Panc1 (cell line): ENCODE data around the gene DOK6. TPM values are rescaled to one million over a fixed set of nuclear protein-coding genes. Genes with fewer than 3 reads are reported as not detected.

Experiments used
- ATAC-seq: fragments of 200-7000 bp; cut with Tn5 transposase; 2 replicates; pipeline ENCODE4 v1.9.1; 2020; ENCODE audit warnings: mild to moderate bottlenecking, moderate library complexity
- BruUV-seq: library from RNA; stranded (reverse); fragments of 400-500 nt; replicated peaks from 2 replicates; lab custom pipeline; 2021; lab: Mats Ljungman, UMichigan
- CTCF ChIA-PET: fragments of 300-600 bp; sonication (Branson Sonifier 250); formaldehyde crosslinking; loops from one replicate; lab custom pipeline; 2022; ENCODE audit warnings: antibody characterized with exemption; lab: Charles Lee
- POLR2A ChIA-PET: fragments of 300-600 bp; sonication (Branson Sonifier 250); formaldehyde crosslinking; loops from one replicate; lab custom pipeline; 2022; ENCODE audit warnings: antibody characterized with exemption; lab: Charles Lee
- DNase-seq: peaks from one replicate; pipeline ENCODE4 v3.0.0-alpha.2; 2010; ENCODE audit warnings: low read depth, low spot score
- H3K27ac ChIP-seq: 2 replicates; pipeline ENCODE4 v1.5.1; 2011; ENCODE audit warnings: mild to moderate bottlenecking, low read length, inconsistent platforms
- H3K27me3 ChIP-seq: fragments of 200-500 bp; sonication (Bioruptor generic); 2 replicates; pipeline ENCODE4 v1.6.0; 2014; ENCODE audit warnings: low read length, inconsistent platforms; ENCODE audit not compliant: control insufficient read depth, insufficient read depth
- H3K36me3 ChIP-seq: fragments of 200-500 bp; sonication (Bioruptor generic); 2 replicates; pipeline ENCODE4 v1.5.1; 2014; ENCODE audit warnings: inconsistent platforms, mild to moderate bottlenecking, low read length, moderate library complexity; ENCODE audit not compliant: control insufficient read depth, insufficient read depth
- H3K4me1 ChIP-seq: 2 replicates; pipeline ENCODE4 v1.5.1; 2011; ENCODE audit warnings: inconsistent platforms, mild to moderate bottlenecking, low read length, moderate library complexity; ENCODE audit not compliant: control insufficient read depth, insufficient read depth
- H3K4me3 ChIP-seq, 2 experiments: 2 replicates each; pipeline ENCODE4 v1.5.1; 2011 to 2012; ENCODE audit warnings: low read depth in 2 of 2, low read length in 2 of 2, mild to moderate bottlenecking in 2 of 2, inconsistent platforms in 1 of 2, moderate library complexity in 1 of 2
- H3K9me3 ChIP-seq: fragments of 200-500 bp; sonication (Bioruptor generic); 2 replicates; pipeline ENCODE4 v1.5.1; 2014; ENCODE audit warnings: low read depth, mild to moderate bottlenecking, inconsistent platforms, low read length, moderate library complexity; ENCODE audit not compliant: control insufficient read depth, insufficient read depth
- SIN3A ChIP-seq: IDR thresholded peaks from 2 replicates; pipeline ENCODE4 v1.6.1; 2012; ENCODE audit warnings: low read depth, mild to moderate bottlenecking, low read length, moderate library complexity, borderline replicate concordance; ENCODE audit not compliant: insufficient read depth
- in situ Hi-C: cut with HindIII; loops from 2 replicates; pipeline ENCODE4 v1.10.0; 2016; ENCODE audit warnings: low sequenced_read_pairs, low pct_unique_long_range_greater_than_20kb
- intact Hi-C: fragments of 100-400 bp; cut with micrococcal nuclease; formaldehyde crosslinking; loops from one replicate; pipeline ENCODE4 v1.10.0; 2022; ENCODE audit not compliant: unreplicated experiment
- total RNA-seq: library from RNA; stranded (reverse); gene quantifications from one replicate; pipeline ENCODE4 v1.2.1, GENCODE V29; 2021; ENCODE audit not compliant: unreplicated experiment

Gene DOK6
- total RNA-seq, 1 experiment from 2014 or later = not detected

GRCh38 chr18:69898241-69898861 is 497.7 kb downstream of the DOK6 start:
- no peak for TF ChIP-seq SIN3A
- Histone ChIP-seq H3K4me3 (no peak overlapping the region), H3K36me3 (no peaks in the 10 kb centered on the region), H3K27ac (no peak overlapping the region), H3K9me3 (no peaks in the 10 kb centered on the region), H3K27me3 (no peaks in the 10 kb centered on the region), H3K4me1 (no peaks in the 10 kb centered on the region)
- CTCF ChIA-PET = no interaction called here
- ATAC-seq = no peak
- POLR2A ChIA-PET = no interaction called here
- no peak for DNase-seq
- in situ Hi-C loops (no loop called here), intact Hi-C loops (no loop called here)
- no TSS peak for BruUV-seq
